NCI-H2196 treated with DMSO at 0.1 percent for 48 hours (cell line): ENCODE data around the gene CPVL.

ENCODE experiments used
- DNase-seq: peaks from one replicate; lab custom pipeline; 2025; ENCODE audit not compliant: unreplicated experiment; lab: John Stamatoyannopoulos, UW

Gene CPVL

GRCh38 chr7:29146057-29146706 is at the start of gene CPVL:
Gene CPVL, minus strand, starts transcription at chr7:29146537. Its CDS starts 25,476 bp downstream, at chr7:29121061.
- DNase-seq: no peak

- DNase-seq: no peak
These were observed 48.5 kb upstream of the CPVL start, which contains the start of gene CHN2 for GRCh38 chr7:29194594-29195427. Gene CHN2, plus strand, starts transcription at chr7:29194775.

GRCh38 chr7:29194206-29194593 is 47.9 kb upstream of the CPVL start:
- DNase-seq: no peak

- DNase-seq: no peak
These were observed 47.2 kb upstream of the CPVL start for GRCh38 chr7:29193316-29194205.

- no peak for DNase-seq
These were observed 46.5 kb upstream of the CPVL start for GRCh38 chr7:29192811-29193210.

GRCh38 chr7:29192323-29192722 is 46.0 kb upstream of the CPVL start:
- no peak for DNase-seq

- DNase-seq: no peak
These were observed 44.2 kb upstream of the CPVL start for GRCh38 chr7:29190349-29191045.

GRCh38 chr7:29189743-29190201 is 43.4 kb upstream of the CPVL start:
- peak; percentile 69 for DNase-seq

- no peak for DNase-seq
These were observed 39.3 kb upstream of the CPVL start for GRCh38 chr7:29185613-29186012.

GRCh38 chr7:29184599-29184998 is 38.3 kb upstream of the CPVL start:
- DNase-seq: no peak

GRCh38 chr7:29179115-29179514 is 32.8 kb upstream of the CPVL start:
- DNase-seq: no peak

- no peak for DNase-seq
These were observed 31.7 kb upstream of the CPVL start for GRCh38 chr7:29177963-29178600.

- DNase-seq: no peak
These were observed 27.1 kb upstream of the CPVL start for GRCh38 chr7:29173458-29173857.

GRCh38 chr7:29170781-29171180 is 24.4 kb upstream of the CPVL start:
- DNase-seq: no peak

GRCh38 chr7:29167721-29168120 is 21.4 kb upstream of the CPVL start:
- DNase-seq: no peak

GRCh38 chr7:29163854-29164253 is 17.5 kb upstream of the CPVL start:
- DNase-seq: no peak

GRCh38 chr7:29162577-29162976 is 16.2 kb upstream of the CPVL start:
- DNase-seq: no peak

- no peak for DNase-seq
These were observed 14.9 kb upstream of the CPVL start for GRCh38 chr7:29161231-29161630.

- no peak for DNase-seq
These were observed 13.7 kb upstream of the CPVL start for GRCh38 chr7:29160080-29160479.

GRCh38 chr7:29158795-29159423 is 12.6 kb upstream of the CPVL start:
- no peak for DNase-seq
